Gastrocnemius medialis (tissue), 4 donors: ENCODE data around the gene UCK1.

ENCODE experiments used
- POLR2A ChIP-seq, 2 donors: fragments of 450-650 bp; IDR thresholded peaks; one replicate each; pipeline ENCODE4 v1.6.1; 2017; ENCODE audit warnings: antibody characterized with exemption in 2 of 2, mild to moderate bottlenecking in 2 of 2, moderate library complexity in 2 of 2
- TF ChIP-seq, protein P1 (sequence below), 5 experiments: fragments of 450-650 bp in 3 of 5; fragments of 200-600 bp in 2 of 5; sonication (generic) in 2 of 5; IDR thresholded peaks in 4 of 5; conservative IDR thresholded peaks in 1 of 5; 1 replicate in 4 of 5; 2 replicates in 1 of 5; pipeline ENCODE4 v1.5.1; 2016 to 2019; ENCODE audit warnings: antibody characterized with exemption in 5 of 5, mild to moderate bottlenecking in 3 of 5, moderate library complexity in 3 of 5

- TF ChIP-seq, protein P1, sequence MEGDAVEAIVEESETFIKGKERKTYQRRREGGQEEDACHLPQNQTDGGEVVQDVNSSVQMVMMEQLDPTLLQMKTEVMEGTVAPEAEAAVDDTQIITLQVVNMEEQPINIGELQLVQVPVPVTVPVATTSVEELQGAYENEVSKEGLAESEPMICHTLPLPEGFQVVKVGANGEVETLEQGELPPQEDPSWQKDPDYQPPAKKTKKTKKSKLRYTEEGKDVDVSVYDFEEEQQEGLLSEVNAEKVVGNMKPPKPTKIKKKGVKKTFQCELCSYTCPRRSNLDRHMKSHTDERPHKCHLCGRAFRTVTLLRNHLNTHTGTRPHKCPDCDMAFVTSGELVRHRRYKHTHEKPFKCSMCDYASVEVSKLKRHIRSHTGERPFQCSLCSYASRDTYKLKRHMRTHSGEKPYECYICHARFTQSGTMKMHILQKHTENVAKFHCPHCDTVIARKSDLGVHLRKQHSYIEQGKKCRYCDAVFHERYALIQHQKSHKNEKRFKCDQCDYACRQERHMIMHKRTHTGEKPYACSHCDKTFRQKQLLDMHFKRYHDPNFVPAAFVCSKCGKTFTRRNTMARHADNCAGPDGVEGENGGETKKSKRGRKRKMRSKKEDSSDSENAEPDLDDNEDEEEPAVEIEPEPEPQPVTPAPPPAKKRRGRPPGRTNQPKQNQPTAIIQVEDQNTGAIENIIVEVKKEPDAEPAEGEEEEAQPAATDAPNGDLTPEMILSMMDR (IDR thresholded peaks at IDR 0.05 in 4 of 5, conservative IDR thresholded peaks at IDR 0.05 in 1 of 5), result no peak
- TF ChIP-seq POLR2A (IDR thresholded peaks at IDR 0.05), result no peak
Measured at GRCh38 chr9:131577005-131578000, 46.2 kb upstream of the UCK1 start.
